ENCODE results near the gene ITPK1.
A peak's percentile ranks its signal among the peaks of the same experiment; 100 is the strongest.

Gene ITPK1

DNA sequence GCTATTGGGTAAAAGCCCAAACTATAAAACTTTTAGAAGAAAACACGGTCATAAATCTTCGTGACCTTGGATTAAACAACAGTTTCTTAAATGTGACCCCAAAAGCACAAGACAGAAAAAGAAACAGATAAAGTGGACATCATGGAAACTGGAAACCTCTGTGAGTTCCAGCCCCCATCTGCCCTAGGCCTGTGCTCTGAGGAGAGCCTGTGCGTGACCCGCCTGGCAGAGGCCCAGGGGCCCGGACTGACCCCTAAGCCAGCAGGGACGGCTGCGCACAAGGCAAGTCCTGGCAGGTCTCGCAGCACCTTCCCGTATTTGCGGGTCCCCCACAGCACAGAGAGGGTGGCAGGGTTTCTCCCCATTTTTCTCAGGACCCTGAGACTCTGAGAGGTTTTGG lies 116.8 kb downstream of the ITPK1 start:
- H3K36me3 ChIP-seq (ENCODE audit: control insufficient read depth, insufficient read depth, low read length) = no peaks in the 10 kb centered on the region
- no peak for DNase-seq
- no peaks in the 10 kb centered on the region for H3K79me1 ChIP-seq (ENCODE audit: low read length)
- H3K23ac ChIP-seq (ENCODE audit: low read length) = no peak overlapping the region
- no peak overlapping the region for H3K27ac ChIP-seq (ENCODE audit: low read depth, low read length)
- no peak overlapping the region for H2BK15ac ChIP-seq (replicated peaks; ENCODE audit: low read depth)
- no peak overlapping the region for H3K18ac ChIP-seq (ENCODE audit: low read length)
- H4K5ac ChIP-seq (ENCODE audit: low read length) = no peak overlapping the region
- WGBS (ENCODE audit: extremely low coverage, insufficient coverage, low lambda C conversion rate) = no CpG with 5 or more reads among the region's 10 CpGs
- no peak overlapping the region for H3K4ac ChIP-seq (ENCODE audit: low read depth, low read length)
- no peak overlapping the region for H2BK5ac ChIP-seq (ENCODE audit: low read length)
- H3K4me2 ChIP-seq (ENCODE audit: low read length) = no peak overlapping the region
- no peaks in the 10 kb centered on the region for H3K27me3 ChIP-seq (ENCODE audit: insufficient read depth, low read length, poor library complexity)
- H2BK120ac ChIP-seq (ENCODE audit: low read depth, low read length) = no peak overlapping the region
- H3K9ac ChIP-seq (ENCODE audit: low read length) = no peak overlapping the region
- no peak overlapping the region for H2AK5ac ChIP-seq (ENCODE audit: low read length)
- H3K4me3 ChIP-seq (ENCODE audit: low read length) = no peak overlapping the region
- no peaks in the 10 kb centered on the region for H3K79me2 ChIP-seq (ENCODE audit: control insufficient read depth, insufficient read depth, low read length)
- H3K56ac ChIP-seq (ENCODE audit: low read length) = no peak overlapping the region
- no peak overlapping the region for H4K8ac ChIP-seq (ENCODE audit: low read depth, low read length)
- peaks cover 2% of the 10 kb centered on the region for H3K4me1 ChIP-seq (ENCODE audit: control insufficient read depth, low read depth, low read length)

DNA sequence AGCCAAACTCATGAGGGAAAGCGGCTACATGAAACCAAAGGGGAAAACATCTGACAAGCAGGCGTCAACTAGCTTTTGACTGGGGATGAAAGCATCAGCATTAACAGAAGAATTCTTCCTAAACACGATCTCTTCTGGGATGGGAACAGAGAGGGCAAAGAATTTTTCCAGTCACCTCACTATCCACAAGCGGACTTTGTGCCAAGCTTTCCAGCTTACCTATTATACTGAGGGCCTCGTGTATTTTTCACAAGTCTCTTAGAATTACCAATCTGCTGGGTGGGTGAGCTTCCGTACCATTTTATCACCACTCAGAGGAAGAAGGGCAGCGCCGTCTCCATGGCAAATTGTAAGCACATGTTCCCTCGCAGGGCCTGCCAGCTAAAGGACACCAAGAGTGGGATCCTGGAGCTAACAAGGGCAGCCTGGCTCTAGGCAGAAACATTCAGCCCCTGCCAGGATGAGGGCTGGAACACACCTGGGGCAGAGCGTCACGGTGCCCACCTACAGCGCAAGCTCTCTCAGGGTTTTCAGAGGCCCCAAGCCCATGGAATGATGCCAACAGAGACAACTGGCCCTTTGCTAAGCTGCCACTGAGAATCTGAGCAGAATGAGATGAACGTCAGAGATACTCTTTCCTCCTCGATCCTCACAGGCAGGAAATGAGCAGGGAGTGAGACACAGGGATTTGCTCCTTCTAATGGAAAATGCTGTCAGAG lies 118.2 kb downstream of the ITPK1 start:
- no peak overlapping the region for H4K8ac ChIP-seq (ENCODE audit: low read depth, low read length)
- no peak overlapping the region for H3K4ac ChIP-seq (ENCODE audit: low read depth, low read length)
- H3K9ac ChIP-seq (ENCODE audit: low read length) = no peak overlapping the region
- no peak overlapping the region for H3K4me3 ChIP-seq (ENCODE audit: low read length)
- H2AK5ac ChIP-seq (ENCODE audit: low read length) = no peak overlapping the region
- H3K23ac ChIP-seq (ENCODE audit: low read length) = no peak overlapping the region
- H3K4me2 ChIP-seq (ENCODE audit: low read length) = no peak overlapping the region
- peaks cover 2% of the 10 kb centered on the region for H3K4me1 ChIP-seq (ENCODE audit: control insufficient read depth, low read depth, low read length)
- no peak overlapping the region for H2BK5ac ChIP-seq (ENCODE audit: low read length)
- no peak overlapping the region for H3K27ac ChIP-seq (ENCODE audit: low read depth, low read length)
- H2BK120ac ChIP-seq (ENCODE audit: low read depth, low read length) = no peak overlapping the region
- no peak overlapping the region for H2BK15ac ChIP-seq (replicated peaks; ENCODE audit: low read depth)
- H3K56ac ChIP-seq (ENCODE audit: low read length) = no peak overlapping the region
- H3K36me3 ChIP-seq (ENCODE audit: control insufficient read depth, insufficient read depth, low read length) = no peaks in the 10 kb centered on the region
- DNase-seq = no peak
- no peak overlapping the region for H3K18ac ChIP-seq (ENCODE audit: low read length)
- no peak overlapping the region for H4K5ac ChIP-seq (ENCODE audit: low read length)
- no peaks in the 10 kb centered on the region for H3K79me1 ChIP-seq (ENCODE audit: low read length)
- whole genome bisulfite sequencing (ENCODE audit: extremely low coverage, insufficient coverage, low lambda C conversion rate) = no CpG with 5 or more reads among the region's 14 CpGs
- no peaks in the 10 kb centered on the region for H3K79me2 ChIP-seq (ENCODE audit: control insufficient read depth, insufficient read depth, low read length)
- H3K27me3 ChIP-seq (ENCODE audit: insufficient read depth, low read length, poor library complexity) = no peaks in the 10 kb centered on the region

DNA sequence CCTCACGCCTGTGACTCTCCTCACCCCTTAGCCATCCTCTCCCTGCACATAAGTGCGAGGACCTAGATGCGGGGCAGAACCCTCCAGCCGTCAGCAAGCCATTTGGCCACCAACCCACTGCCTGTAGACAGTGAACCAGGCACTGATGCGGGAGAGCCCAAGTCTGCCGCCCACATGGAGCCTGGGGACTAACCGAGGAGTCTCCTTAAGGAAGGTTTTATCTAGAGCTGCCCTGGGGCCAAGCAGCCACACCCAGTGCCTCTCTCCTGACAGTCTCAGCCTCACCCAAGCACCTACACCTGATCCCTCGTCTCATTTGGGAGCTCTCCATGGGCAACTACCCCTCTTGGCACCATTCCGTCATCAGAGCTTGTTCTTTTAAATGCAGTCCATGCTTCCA lies 120.1 kb downstream of the ITPK1 start:
- H3K27ac ChIP-seq (ENCODE audit: low read depth, low read length) = no peak overlapping the region

DNA sequence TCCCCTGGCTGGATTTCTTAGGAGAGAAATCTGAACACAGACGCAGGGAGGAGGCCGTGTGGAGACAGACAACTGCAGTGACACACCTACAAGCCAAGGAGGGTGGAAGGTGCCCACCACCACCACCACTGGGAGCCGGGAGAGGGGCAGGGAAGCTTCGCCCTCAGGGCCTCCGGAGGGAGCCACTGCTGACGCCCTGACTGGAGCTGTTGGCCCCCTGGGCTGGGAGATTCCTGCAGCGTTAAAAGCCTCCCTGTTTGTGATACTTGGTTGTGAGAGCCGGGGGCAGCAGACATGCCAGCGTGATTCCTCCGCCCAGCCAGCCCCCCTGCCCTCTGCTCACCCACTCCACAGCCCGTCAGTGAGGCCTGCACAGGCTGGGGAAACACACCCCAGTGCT lies 120.8 kb downstream of the ITPK1 start:
- Histone ChIP-seq H2BK15ac (replicated peaks; ENCODE audit: low read depth) (no peak overlapping the region), H3K27me3 (ENCODE audit: insufficient read depth, low read length, poor library complexity) (no peaks in the 10 kb centered on the region), H3K4me2 (ENCODE audit: low read length) (no peak overlapping the region), H3K27ac (ENCODE audit: low read depth, low read length) (no peak overlapping the region), H2BK5ac (ENCODE audit: low read length) (no peak overlapping the region), H3K4ac (ENCODE audit: low read depth, low read length) (no peak overlapping the region), H3K36me3 (ENCODE audit: control insufficient read depth, insufficient read depth, low read length) (no peaks in the 10 kb centered on the region), H3K56ac (ENCODE audit: low read length) (peak overlapping the region; percentile 54), H3K9ac (ENCODE audit: low read length) (no peak overlapping the region), H3K79me1 (ENCODE audit: low read length) (no peaks in the 10 kb centered on the region), H2AK5ac (ENCODE audit: low read length) (no peak overlapping the region), H4K8ac (ENCODE audit: low read depth, low read length) (no peak overlapping the region), H3K23ac (ENCODE audit: low read length) (peak overlapping the region; percentile 2), H2BK120ac (ENCODE audit: low read depth, low read length) (no peak overlapping the region), H3K79me2 (ENCODE audit: control insufficient read depth, insufficient read depth, low read length) (no peaks in the 10 kb centered on the region), H3K4me1 (ENCODE audit: control insufficient read depth, low read depth, low read length) (peaks cover 2% of the 10 kb centered on the region), H3K18ac (ENCODE audit: low read length) (no peak overlapping the region), H4K5ac (ENCODE audit: low read length) (no peak overlapping the region), H3K4me3 (ENCODE audit: low read length) (no peak overlapping the region)
- DNase-seq = peak; percentile 31
- no CpG with 5 or more reads among the region's 11 CpGs for whole genome bisulfite sequencing (ENCODE audit: extremely low coverage, insufficient coverage, low lambda C conversion rate)

More for the DNA sequence above, 120.1 kb downstream of the ITPK1 start:
- Histone ChIP-seq H2BK120ac (ENCODE audit: low read depth, low read length) (no peak overlapping the region), H3K4me2 (ENCODE audit: low read length) (no peak overlapping the region), H3K18ac (ENCODE audit: low read length) (no peak overlapping the region), H3K4me1 (ENCODE audit: control insufficient read depth, low read depth, low read length) (peaks cover 2% of the 10 kb centered on the region), H4K8ac (ENCODE audit: low read depth, low read length) (no peak overlapping the region), H3K56ac (ENCODE audit: low read length) (peak overlapping the region; percentile 22), H2BK15ac (replicated peaks; ENCODE audit: low read depth) (no peak overlapping the region), H2BK5ac (ENCODE audit: low read length) (no peak overlapping the region), H3K36me3 (ENCODE audit: control insufficient read depth, insufficient read depth, low read length) (no peaks in the 10 kb centered on the region), H3K4ac (ENCODE audit: low read depth, low read length) (no peak overlapping the region), H3K27me3 (ENCODE audit: insufficient read depth, low read length, poor library complexity) (no peaks in the 10 kb centered on the region), H4K5ac (ENCODE audit: low read length) (no peak overlapping the region), H2AK5ac (ENCODE audit: low read length) (no peak overlapping the region), H3K9ac (ENCODE audit: low read length) (no peak overlapping the region), H3K79me2 (ENCODE audit: control insufficient read depth, insufficient read depth, low read length) (no peaks in the 10 kb centered on the region), H3K79me1 (ENCODE audit: low read length) (no peaks in the 10 kb centered on the region), H3K23ac (ENCODE audit: low read length) (no peak overlapping the region), H3K4me3 (ENCODE audit: low read length) (no peak overlapping the region)
- WGBS (ENCODE audit: extremely low coverage, insufficient coverage, low lambda C conversion rate) = no CpG with 5 or more reads among the region's 9 CpGs
- DNase-seq = no peak

DNA sequence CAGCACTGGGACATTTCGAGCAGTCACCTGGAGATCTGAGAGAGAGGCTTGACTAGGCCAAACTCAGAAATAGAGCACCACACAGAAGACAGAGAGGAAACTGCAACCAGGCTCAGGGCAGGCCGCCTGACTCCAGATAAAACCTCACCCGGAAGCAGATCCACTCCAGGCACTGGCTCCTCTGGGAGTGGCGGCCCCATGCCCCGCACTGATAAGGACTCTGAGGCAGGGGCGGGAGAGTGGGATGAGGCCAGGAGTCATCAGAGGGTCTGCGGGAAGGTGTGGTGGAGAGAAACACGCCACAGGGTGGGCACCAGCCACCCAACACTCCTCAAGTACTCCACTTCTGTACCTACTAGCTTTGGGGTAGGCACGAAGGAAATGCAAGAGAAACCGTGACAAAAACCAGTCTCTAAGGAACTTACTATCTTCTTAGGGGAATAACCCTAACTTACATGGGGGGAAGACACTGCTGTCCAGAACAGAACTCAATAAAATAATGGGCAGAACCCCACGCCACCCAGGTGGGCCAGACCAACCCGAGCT lies 121.5 kb downstream of the ITPK1 start:
- Histone ChIP-seq H3K27ac (ENCODE audit: low read depth, low read length) (no peak overlapping the region), H3K4me1 (ENCODE audit: control insufficient read depth, low read depth, low read length) (peaks cover 2% of the 10 kb centered on the region), H2BK120ac (ENCODE audit: low read depth, low read length) (no peak overlapping the region), H4K8ac (ENCODE audit: low read depth, low read length) (no peak overlapping the region), H3K23ac (ENCODE audit: low read length) (no peak overlapping the region), H3K4ac (ENCODE audit: low read depth, low read length) (no peak overlapping the region), H3K4me3 (ENCODE audit: low read length) (no peak overlapping the region), H3K27me3 (ENCODE audit: insufficient read depth, low read length, poor library complexity) (no peaks in the 10 kb centered on the region), H3K9ac (ENCODE audit: low read length) (no peak overlapping the region), H3K36me3 (ENCODE audit: control insufficient read depth, insufficient read depth, low read length) (no peaks in the 10 kb centered on the region), H3K79me2 (ENCODE audit: control insufficient read depth, insufficient read depth, low read length) (no peaks in the 10 kb centered on the region), H2AK5ac (ENCODE audit: low read length) (no peak overlapping the region), H2BK5ac (ENCODE audit: low read length) (no peak overlapping the region), H4K5ac (ENCODE audit: low read length) (no peak overlapping the region), H3K4me2 (ENCODE audit: low read length) (no peak overlapping the region), H2BK15ac (replicated peaks; ENCODE audit: low read depth) (no peak overlapping the region), H3K18ac (ENCODE audit: low read length) (no peak overlapping the region), H3K79me1 (ENCODE audit: low read length) (no peaks in the 10 kb centered on the region), H3K56ac (ENCODE audit: low read length) (no peak overlapping the region)
- WGBS (ENCODE audit: extremely low coverage, insufficient coverage, low lambda C conversion rate) = no CpG with 5 or more reads among the region's 12 CpGs
- DNase-seq = no peak

DNA sequence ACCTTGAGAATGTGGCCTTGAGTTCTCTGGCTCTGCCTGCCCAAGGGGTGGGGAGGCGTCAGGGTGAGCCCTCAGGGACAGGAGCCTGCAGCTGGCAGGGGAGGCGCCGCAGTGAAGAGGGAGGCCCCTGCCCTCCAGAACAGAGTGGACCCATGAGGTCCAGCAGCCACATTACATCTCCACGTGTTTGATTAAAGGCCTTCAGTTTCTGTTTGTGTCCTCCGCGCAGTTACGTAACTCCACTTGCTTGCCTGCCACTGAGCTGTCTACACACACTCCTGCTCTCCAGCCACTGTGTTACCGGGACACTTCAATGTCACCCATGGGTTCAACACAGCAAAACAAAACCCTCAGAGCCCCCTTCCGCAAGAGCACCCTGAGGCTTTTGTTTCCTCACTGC lies 122.4 kb downstream of the ITPK1 start:
- H3K79me2 ChIP-seq (ENCODE audit: control insufficient read depth, insufficient read depth, low read length) = no peaks in the 10 kb centered on the region
- no peak overlapping the region for H3K27ac ChIP-seq (ENCODE audit: low read depth, low read length)
- H3K4me2 ChIP-seq (ENCODE audit: low read length) = no peak overlapping the region
- H2BK15ac ChIP-seq (replicated peaks; ENCODE audit: low read depth) = no peak overlapping the region
- H3K4me1 ChIP-seq (ENCODE audit: control insufficient read depth, low read depth, low read length) = peaks cover 2% of the 10 kb centered on the region
- no peak overlapping the region for H2BK120ac ChIP-seq (ENCODE audit: low read depth, low read length)
- no peak for DNase-seq
- H3K23ac ChIP-seq (ENCODE audit: low read length) = no peak overlapping the region
- H3K18ac ChIP-seq (ENCODE audit: low read length) = no peak overlapping the region
- no peak overlapping the region for H2AK5ac ChIP-seq (ENCODE audit: low read length)
- H3K4ac ChIP-seq (ENCODE audit: low read depth, low read length) = no peak overlapping the region
- H3K9ac ChIP-seq (ENCODE audit: low read length) = no peak overlapping the region
- H3K56ac ChIP-seq (ENCODE audit: low read length) = no peak overlapping the region
- H3K4me3 ChIP-seq (ENCODE audit: low read length) = no peak overlapping the region
- H3K27me3 ChIP-seq (ENCODE audit: insufficient read depth, low read length, poor library complexity) = no peaks in the 10 kb centered on the region
- H3K36me3 ChIP-seq (ENCODE audit: control insufficient read depth, insufficient read depth, low read length) = no peaks in the 10 kb centered on the region
- H3K79me1 ChIP-seq (ENCODE audit: low read length) = no peaks in the 10 kb centered on the region
- no peak overlapping the region for H2BK5ac ChIP-seq (ENCODE audit: low read length)
- no peak overlapping the region for H4K8ac ChIP-seq (ENCODE audit: low read depth, low read length)
- no peak overlapping the region for H4K5ac ChIP-seq (ENCODE audit: low read length)
- WGBS (ENCODE audit: extremely low coverage, insufficient coverage, low lambda C conversion rate) = no CpG with 5 or more reads among the region's 9 CpGs
